ENCODE measurements around the gene MIAT.

- TF ChIP-seq, protein P1, sequence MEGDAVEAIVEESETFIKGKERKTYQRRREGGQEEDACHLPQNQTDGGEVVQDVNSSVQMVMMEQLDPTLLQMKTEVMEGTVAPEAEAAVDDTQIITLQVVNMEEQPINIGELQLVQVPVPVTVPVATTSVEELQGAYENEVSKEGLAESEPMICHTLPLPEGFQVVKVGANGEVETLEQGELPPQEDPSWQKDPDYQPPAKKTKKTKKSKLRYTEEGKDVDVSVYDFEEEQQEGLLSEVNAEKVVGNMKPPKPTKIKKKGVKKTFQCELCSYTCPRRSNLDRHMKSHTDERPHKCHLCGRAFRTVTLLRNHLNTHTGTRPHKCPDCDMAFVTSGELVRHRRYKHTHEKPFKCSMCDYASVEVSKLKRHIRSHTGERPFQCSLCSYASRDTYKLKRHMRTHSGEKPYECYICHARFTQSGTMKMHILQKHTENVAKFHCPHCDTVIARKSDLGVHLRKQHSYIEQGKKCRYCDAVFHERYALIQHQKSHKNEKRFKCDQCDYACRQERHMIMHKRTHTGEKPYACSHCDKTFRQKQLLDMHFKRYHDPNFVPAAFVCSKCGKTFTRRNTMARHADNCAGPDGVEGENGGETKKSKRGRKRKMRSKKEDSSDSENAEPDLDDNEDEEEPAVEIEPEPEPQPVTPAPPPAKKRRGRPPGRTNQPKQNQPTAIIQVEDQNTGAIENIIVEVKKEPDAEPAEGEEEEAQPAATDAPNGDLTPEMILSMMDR (optimal IDR thresholded peaks at IDR 0.05 in 1 of 3, IDR thresholded peaks at IDR 0.05 in 1 of 3, conservative IDR thresholded peaks at IDR 0.05 in 1 of 3; ENCODE audit: extremely low read depth in 1 of 3, insufficient read depth in 2 of 3, low read length in 3 of 3) = no peak
- no peak for TF ChIP-seq EZH2 (IDR thresholded peaks at IDR 0.05; ENCODE audit: low read length)
Measured at GRCh38 chr22:26619510-26619909, 37.9 kb upstream of the MIAT start.
